ENCODE data around the gene UCK2.

GRCh38 chr1:165853528-165854075, 26.2 kb downstream of the UCK2 start:
- TF ChIP-seq POLR2A (IDR thresholded peaks at IDR 0.05) = no peak
- TF ChIP-seq, protein P1, sequence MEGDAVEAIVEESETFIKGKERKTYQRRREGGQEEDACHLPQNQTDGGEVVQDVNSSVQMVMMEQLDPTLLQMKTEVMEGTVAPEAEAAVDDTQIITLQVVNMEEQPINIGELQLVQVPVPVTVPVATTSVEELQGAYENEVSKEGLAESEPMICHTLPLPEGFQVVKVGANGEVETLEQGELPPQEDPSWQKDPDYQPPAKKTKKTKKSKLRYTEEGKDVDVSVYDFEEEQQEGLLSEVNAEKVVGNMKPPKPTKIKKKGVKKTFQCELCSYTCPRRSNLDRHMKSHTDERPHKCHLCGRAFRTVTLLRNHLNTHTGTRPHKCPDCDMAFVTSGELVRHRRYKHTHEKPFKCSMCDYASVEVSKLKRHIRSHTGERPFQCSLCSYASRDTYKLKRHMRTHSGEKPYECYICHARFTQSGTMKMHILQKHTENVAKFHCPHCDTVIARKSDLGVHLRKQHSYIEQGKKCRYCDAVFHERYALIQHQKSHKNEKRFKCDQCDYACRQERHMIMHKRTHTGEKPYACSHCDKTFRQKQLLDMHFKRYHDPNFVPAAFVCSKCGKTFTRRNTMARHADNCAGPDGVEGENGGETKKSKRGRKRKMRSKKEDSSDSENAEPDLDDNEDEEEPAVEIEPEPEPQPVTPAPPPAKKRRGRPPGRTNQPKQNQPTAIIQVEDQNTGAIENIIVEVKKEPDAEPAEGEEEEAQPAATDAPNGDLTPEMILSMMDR (IDR thresholded peaks at IDR 0.05) = no peak
